GM12878 (cell line): ENCODE results near the gene CHN1. TPM values are rescaled to one million over a fixed set of nuclear protein-coding genes. Genes with fewer than 3 reads are reported as not detected.

Experiments
- ATAC-seq: fragments of 200-7000 bp; cut with Tn5 transposase; 3 replicates; pipeline ENCODE4 v1.9.1; 2020; ENCODE audit warnings: mild to moderate bottlenecking, moderate library complexity
- BruUV-seq: library from RNA; stranded (reverse); fragments of 400-500 nt; replicated peaks from 2 replicates; lab custom pipeline; 2021; lab: Mats Ljungman, UMichigan
- CTCF ChIA-PET: fragments of 300-600 bp; sonication (Branson Sonifier 250); formaldehyde crosslinking; extraction: SDS; loops from one replicate; lab custom pipeline; 2021; ENCODE audit warnings: inconsistent platforms; lab: Yijun Ruan, JAX
- POLR2A ChIA-PET: fragments of 350-600 bp; formaldehyde crosslinking; extraction: SDS; loops from one replicate; lab custom pipeline; 2021; ENCODE audit warnings: inconsistent platforms; lab: Charles Lee
- RAD21 ChIA-PET: fragments of 300-600 bp; sonication (Branson Sonifier 250); formaldehyde crosslinking; loops from one replicate; lab custom pipeline; 2023; ENCODE audit warnings: antibody characterized with exemption; ENCODE audit not compliant: unreplicated experiment; lab: Charles Lee
- SMC1A ChIA-PET: fragments of 300-600 bp; sonication (Branson Sonifier 250); formaldehyde crosslinking; loops from one replicate; lab custom pipeline; 2023; ENCODE audit not compliant: unreplicated experiment, uncharacterized antibody; lab: Charles Lee
- DNase-seq: peaks from one replicate; pipeline ENCODE4 v3.0.0-alpha.2; 2011; ENCODE audit warnings: low read depth, low spot score
- FAIRE-seq: peaks from 3 replicates; lab custom pipeline; 2011; peaks lifted over from hg19 to GRCh38; lab: Jason Lieb, UNC
- H2AFZ ChIP-seq: 2 replicates; pipeline ENCODE4 v1.6.0; 2011; ENCODE audit warnings: low read depth, low read length, control low read depth; ENCODE audit not compliant: control insufficient read depth
- H3K27ac ChIP-seq: 2 replicates; pipeline ENCODE4 v1.5.1; 2011; ENCODE audit warnings: control low read depth; ENCODE audit not compliant: control insufficient read depth, insufficient read depth
- H3K27me3 ChIP-seq, 2 experiments: replicated peaks in 1 of 2; 2 replicates each; pipeline versions ENCODE4 v1.6.0 to v1.6.1; 2011; ENCODE audit warnings: low read length in 1 of 2; ENCODE audit not compliant: control insufficient read depth in 2 of 2, insufficient read depth in 2 of 2
- H3K36me3 ChIP-seq, 2 experiments: 2 replicates each; pipeline ENCODE4 v1.5.1; 2011; ENCODE audit warnings: low read length in 1 of 2; ENCODE audit not compliant: control insufficient read depth in 2 of 2, insufficient read depth in 2 of 2
- H3K4me1 ChIP-seq: 2 replicates; pipeline ENCODE4 v1.6.1; 2011; ENCODE audit warnings: mild to moderate bottlenecking, low read length, moderate library complexity, mixed read lengths; ENCODE audit not compliant: control insufficient read depth, insufficient read depth
- H3K4me2 ChIP-seq: 2 replicates; pipeline ENCODE4 v1.6.0; 2011; ENCODE audit warnings: control low read depth; ENCODE audit not compliant: control insufficient read depth, insufficient read depth
- H3K4me3 ChIP-seq: fragments of 200-600 bp; sonication (generic); 2 replicates; pipeline ENCODE4 v1.5.1; 2016
- H3K79me2 ChIP-seq: 2 replicates; pipeline ENCODE4 v1.6.0; 2011; ENCODE audit warnings: low read length; ENCODE audit not compliant: control insufficient read depth, insufficient read depth
- H3K9ac ChIP-seq: 2 replicates; pipeline ENCODE4 v1.8.0; 2011; ENCODE audit warnings: low read length, control low read depth, mixed read lengths; ENCODE audit not compliant: control insufficient read depth, insufficient read depth
- H3K9me3 ChIP-seq: replicated peaks from 3 replicates; pipeline ENCODE4 v1.5.1; 2011; ENCODE audit warnings: mild to moderate bottlenecking, low read length; ENCODE audit not compliant: control insufficient read depth, insufficient read depth
- H4K20me1 ChIP-seq: 2 replicates; pipeline ENCODE4 v1.6.0; 2011; ENCODE audit not compliant: control insufficient read depth, insufficient read depth
- CBX3 ChIP-seq: fragments of 200-600 bp; sonication (generic); IDR thresholded peaks from 2 replicates; pipeline ENCODE4 v1.6.1; 2016; ENCODE audit warnings: low read depth, borderline replicate concordance
- CREB1 ChIP-seq: IDR thresholded peaks from 2 replicates; pipeline ENCODE4 v1.6.1; 2012; ENCODE audit warnings: low read depth, mild to moderate bottlenecking, inconsistent platforms
- FOXM1 ChIP-seq: IDR thresholded peaks from 2 replicates; pipeline ENCODE4 v1.6.1; 2012; ENCODE audit warnings: low read depth, mild to moderate bottlenecking, inconsistent platforms, low read length, moderate library complexity
- IKZF1 ChIP-seq: fragments of 450-650 bp; conservative IDR thresholded peaks from 2 replicates; pipeline ENCODE4 v1.6.1; 2017; ENCODE audit warnings: antibody characterized with exemption, mild to moderate bottlenecking
- IKZF2 ChIP-seq, 2 experiments: fragments of 450-650 bp; IDR thresholded peaks; 2 replicates each; pipeline ENCODE4 v1.6.1; 2017; ENCODE audit warnings: mild to moderate bottlenecking in 2 of 2, moderate library complexity in 2 of 2
- KAT2A ChIP-seq: conservative IDR thresholded peaks from 2 replicates; pipeline ENCODE4 v1.6.1; 2011; ENCODE audit warnings: low read depth, low read length; ENCODE audit not compliant: control insufficient read depth
- MEF2A ChIP-seq: IDR thresholded peaks from 2 replicates; pipeline ENCODE4 v1.6.1; 2011; ENCODE audit warnings: low read depth, mild to moderate bottlenecking, low read length, moderate library complexity; ENCODE audit not compliant: insufficient read depth
- MXI1 ChIP-seq: fragments of 150-350 bp; IDR thresholded peaks from 2 replicates; pipeline ENCODE4 v1.6.1; 2011; ENCODE audit warnings: low read depth, mild to moderate bottlenecking, inconsistent platforms, low read length, improper control_type of control experiment
- NBN ChIP-seq: fragments of 450-650 bp; IDR thresholded peaks from 2 replicates; pipeline ENCODE4 v1.6.1; 2016
- NFIC ChIP-seq: IDR thresholded peaks from 2 replicates; pipeline ENCODE4 v1.6.1; 2012; ENCODE audit warnings: low read depth, mild to moderate bottlenecking, inconsistent platforms, low read length, moderate library complexity
- NFXL1 ChIP-seq: fragments of 450-650 bp; IDR thresholded peaks from 2 replicates; pipeline ENCODE4 v1.6.1; 2017; ENCODE audit warnings: antibody characterized with exemption, mild to moderate bottlenecking, borderline replicate concordance
- STAT1 ChIP-seq: fragments of 450-650 bp; conservative IDR thresholded peaks from 2 replicates; pipeline ENCODE4 v1.6.1; 2014; ENCODE audit warnings: antibody characterized with exemption, mild to moderate bottlenecking
- WGBS: methylation state at CpG from one replicate; pipeline ENCODE4 v1.1.6; 2016; ENCODE audit warnings: low lambda C conversion rate; ENCODE audit not compliant: insufficient replicate concordance, insufficient coverage; ENCODE audit errors: missing lambda C conversion rate; 5-methylcytosine and 5-hydroxymethylcytosine counted together
- in situ Hi-C: fragments of 300-500 bp; cut with MboI; formaldehyde crosslinking; loops from 9 replicates; pipeline ENCODE4 v1.14.3; 2018; ENCODE audit warnings: mixed read lengths
- intact Hi-C: fragments of 100-400 bp; cut with micrococcal nuclease; formaldehyde crosslinking; loops from one replicate; pipeline ENCODE4 v1.14.2; 2022; ENCODE audit not compliant: unreplicated experiment
- polyA plus RNA-seq, 11 experiments: library from polyadenylated mRNA; depleted of rRNA in 4 of 11; unstranded in 6 of 11; stranded (reverse) in 5 of 11; fragments of >200 nt; fragmentation: Nextera tagmentation in 4 of 11; fragmentation: Illumina TruSeq in 1 of 11; extraction: Ambion mirVana in 4 of 11; extraction: Trizol in 1 of 11; gene quantifications; 1 replicate in 1 of 11; 2 replicates in 10 of 11; pipeline versions ENCODE4 v1.2.1 to v1.2.3, GENCODE V29; 2011 to 2016; ENCODE audit warnings: inconsistent platforms in 2 of 11, missing spikeins in 2 of 11, low read depth in 1 of 11
- total RNA-seq, 4 experiments: library from RNA; depleted of rRNA in 3 of 4; stranded (reverse); fragments of >200 nt in 3 of 4; fragmentation: Illumina TruSeq in 1 of 4; extraction: Trizol in 1 of 4; gene quantifications; 2 replicates each; pipeline versions ENCODE4 v1.2.1 to v1.2.3, GENCODE V29; 2013 to 2021
- TF ChIP-seq, protein P1 (sequence below): fragments of 450-650 bp; IDR thresholded peaks from 2 replicates; pipeline ENCODE4 v1.6.1; 2017; ENCODE audit warnings: mild to moderate bottlenecking, low read depth, inconsistent platforms; ENCODE audit not compliant: poor library complexity, severe bottlenecking

Gene CHN1
- total and polyA plus RNA-seq, 10 of the 15 experiments (the other 5 are each of a cell fraction or from before 2014, with no cell fraction given) = 0.18 to 0.92 (median 0.53) TPM; not detected in 1

- Histone ChIP-seq H3K4me2 (no peak overlapping the region), H2AFZ (no peak overlapping the region), H4K20me1 (no peaks in the 10 kb centered on the region), H3K27me3 (no peaks in the 10 kb centered on the region), H3K79me2 (no peaks in the 10 kb centered on the region), H3K4me3 (no peak overlapping the region), H3K36me3 (no peaks in the 10 kb centered on the region), H3K4me1 (no peaks in the 10 kb centered on the region), H3K9me3 (no peaks in the 10 kb centered on the region), H3K9ac (no peak overlapping the region), H3K27ac (no peak overlapping the region)
- FAIRE-seq (no peak), DNase-seq (no peak), ATAC-seq (no peak)
- CTCF ChIA-PET = interaction anchor here (1.5 kb wide), 2 partner anchors 18 to 40 kb away, joined by 4 to 7 read pairs; no protein-coding TSS in a partner anchor
- WGBS = 70% methylated on average over 16 of the region's 16 CpGs
- RAD21 ChIA-PET = no interaction called here
- no peak for TF ChIP-seq KAT2A
- no peak for TF ChIP-seq IKZF2 (IDR thresholded peaks at IDR 0.05)
- TF ChIP-seq STAT1 = no peak
- no peak for TF ChIP-seq CREB1
- TF ChIP-seq MXI1 = no peak
- TF ChIP-seq CBX3 = no peak
- no peak for TF ChIP-seq IKZF1
- no peak for TF ChIP-seq NFXL1
- TF ChIP-seq, protein P1, sequence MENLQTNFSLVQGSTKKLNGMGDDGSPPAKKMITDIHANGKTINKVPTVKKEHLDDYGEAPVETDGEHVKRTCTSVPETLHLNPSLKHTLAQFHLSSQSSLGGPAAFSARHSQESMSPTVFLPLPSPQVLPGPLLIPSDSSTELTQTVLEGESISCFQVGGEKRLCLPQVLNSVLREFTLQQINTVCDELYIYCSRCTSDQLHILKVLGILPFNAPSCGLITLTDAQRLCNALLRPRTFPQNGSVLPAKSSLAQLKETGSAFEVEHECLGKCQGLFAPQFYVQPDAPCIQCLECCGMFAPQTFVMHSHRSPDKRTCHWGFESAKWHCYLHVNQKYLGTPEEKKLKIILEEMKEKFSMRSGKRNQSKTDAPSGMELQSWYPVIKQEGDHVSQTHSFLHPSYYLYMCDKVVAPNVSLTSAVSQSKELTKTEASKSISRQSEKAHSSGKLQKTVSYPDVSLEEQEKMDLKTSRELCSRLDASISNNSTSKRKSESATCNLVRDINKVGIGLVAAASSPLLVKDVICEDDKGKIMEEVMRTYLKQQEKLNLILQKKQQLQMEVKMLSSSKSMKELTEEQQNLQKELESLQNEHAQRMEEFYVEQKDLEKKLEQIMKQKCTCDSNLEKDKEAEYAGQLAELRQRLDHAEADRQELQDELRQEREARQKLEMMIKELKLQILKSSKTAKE = no peak
- no peak for TF ChIP-seq NBN
- TF ChIP-seq MEF2A = no peak
- no peak for TF ChIP-seq NFIC
- TF ChIP-seq FOXM1 = no peak
- intact Hi-C loops = no loop called here
- POLR2A ChIA-PET = interaction anchor here (0.7 kb wide), 1 partner anchor 13 kb away, joined by 3 read pairs; no protein-coding TSS in a partner anchor
- in situ Hi-C loops = no loop called here
- BruUV-seq = no TSS peak
- SMC1A ChIA-PET = interaction anchor here (1.0 kb wide), 1 partner anchor 186 kb away, joined by 4 read pairs; no protein-coding TSS in a partner anchor
Observed at GRCh38 chr2:174789001-174789400, 216.2 kb downstream of the CHN1 start.
